ENCODE data around the gene CDKN2B-AS1. TPM values are rescaled to one million over a fixed set of nuclear protein-coding genes. Genes with fewer than 3 reads are reported as not detected.

CDKN2B-AS1 gene
- total and polyA plus RNA-seq, 11 donors, result 0.38 to 0.80 (median 0.54) TPM; not detected in 6

GRCh38 chr9:22108581-22109370 lies 114.2 kb downstream of the CDKN2B-AS1 start:
- Histone ChIP-seq H3K9me3 (no peaks in the 10 kb centered on the region), H3K27ac (no peak overlapping the region), H3K36me3 (no peaks in the 10 kb centered on the region), H3K4me1 (peaks cover 0 to 9% (median 3%) of the 10 kb centered on the region in 12 donors), H3K27me3 (no peaks in the 10 kb centered on the region), H3K4me3 (no peak overlapping the region)
- ATAC-seq, result no peak
- intact Hi-C loops (cut with DNase I), result no loop called here
- WGBS, 4 donors, result 46 to 54% (median 48%) methylated on average over 4 of the region's 4 CpGs
- TF ChIP-seq POLR2A (IDR thresholded peaks at IDR 0.05) (no peak), CTCF (IDR thresholded peaks at IDR 0.05) (no peak)
- DNase-seq, result no peak

GRCh38 chr9:22111176-22111953 lies 116.8 kb downstream of the CDKN2B-AS1 start:
- WGBS, 4 donors, result 89 to 92% (median 89%) methylated on average over 2 of the region's 2 CpGs
- no peak overlapping the region for H3K27ac ChIP-seq
- H3K4me3 ChIP-seq, result no peak overlapping the region
- H3K9me3 ChIP-seq, result no peaks in the 10 kb centered on the region
- TF ChIP-seq POLR2A (IDR thresholded peaks at IDR 0.05) (no peak), CTCF (IDR thresholded peaks at IDR 0.05) (no peak)
- no peaks in the 10 kb centered on the region for H3K36me3 ChIP-seq
- intact Hi-C loops (cut with DNase I), result loop anchor here in 5 of 10 donors (10.0 kb wide), 4 partner anchors 63 to 297 kb away; partner anchors contain the start of genes CDKN2A (in 1 of the 5), CDKN2B (in 1 of the 5) and CDKN2B-AS1 (in 1 of the 5)
- no peak for DNase-seq
- H3K4me1 ChIP-seq, result peaks cover 0 to 5% (median 0%) of the 10 kb centered on the region in 12 donors
- no peaks in the 10 kb centered on the region for H3K27me3 ChIP-seq
- ATAC-seq, result no peak

- Histone ChIP-seq H3K27me3 (no peaks in the 10 kb centered on the region), H3K4me1 (peaks cover 0 to 5% (median 0%) of the 10 kb centered on the region in 12 donors), H3K27ac (no peak overlapping the region), H3K4me3 (no peak overlapping the region), H3K9me3 (no peaks in the 10 kb centered on the region), H3K36me3 (no peaks in the 10 kb centered on the region)
- intact Hi-C loops (cut with DNase I), result loop anchor here in 5 of 10 donors (10.0 kb wide), 4 partner anchors 63 to 297 kb away; partner anchors contain the start of genes CDKN2A (in 1 of the 5), CDKN2B (in 1 of the 5) and CDKN2B-AS1 (in 1 of the 5)
- TF ChIP-seq CTCF (IDR thresholded peaks at IDR 0.05), result no peak
- no peak for ATAC-seq
- no peak for DNase-seq
Observed at GRCh38 chr9:22111954-22112247, 117.3 kb downstream of the CDKN2B-AS1 start.
